Measurements from ENCODE around the gene LACRT. TPM values are rescaled to one million over a fixed set of nuclear protein-coding genes. Genes with fewer than 3 reads are reported as not detected.

The LACRT gene
- total and polyA plus RNA-seq, 2 of the 4 experiments (the other 2 are of a cell fraction): not detected

DNA sequence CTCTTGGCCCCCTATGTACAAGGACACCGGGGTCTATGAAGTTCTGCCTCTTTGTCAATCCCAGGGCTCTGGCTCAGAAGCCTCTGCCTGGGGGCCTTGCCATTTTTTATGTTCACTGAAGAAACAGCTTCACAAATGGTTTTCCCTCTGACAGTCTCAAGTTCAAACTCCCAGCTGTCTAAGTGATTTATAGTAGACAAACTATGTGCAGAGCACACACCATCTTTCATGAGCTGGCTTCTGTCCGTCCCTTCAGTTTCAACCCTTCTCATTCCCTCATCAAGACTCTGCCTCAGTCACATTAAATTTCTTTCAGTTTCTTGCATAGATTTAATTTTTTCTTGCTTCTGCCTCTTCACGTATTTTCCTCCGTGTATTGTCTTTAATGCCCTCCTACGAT is 16.2 kb upstream of the LACRT start:
- H4K8ac ChIP-seq (ENCODE audit: low read depth in 2 of 2, low read length in 2 of 2): no peak overlapping the region
- H2AK9ac ChIP-seq (replicated peaks; ENCODE audit: low read depth, low read length, poor library complexity): no peak overlapping the region
- dilution Hi-C loops (cut with HindIII; ENCODE audit: low sequenced_read_pairs, unreplicated experiment) (no loop called here), in situ Hi-C loops (cut with MboI; ENCODE audit: low sequenced_read_pairs) (no loop called here), intact Hi-C loops (cut with micrococcal nuclease) (no loop called here)
- no peak overlapping the region for H3K9ac ChIP-seq (ENCODE audit: low read depth, low read length)
- no peak overlapping the region for H3K4me2 ChIP-seq (ENCODE audit: low read depth, low read length)
- no peak overlapping the region for H3K56ac ChIP-seq (ENCODE audit: extremely low read depth, insufficient read depth, low read length)
- H3K36me3 ChIP-seq (ENCODE audit: control insufficient read depth, insufficient read depth, low read length): no peaks in the 10 kb centered on the region
- no peak overlapping the region for H2BK20ac ChIP-seq (ENCODE audit: low read depth, low read length)
- no peaks in the 10 kb centered on the region for H3K4me1 ChIP-seq (ENCODE audit: control insufficient read depth, insufficient read depth, low read length)
- no peak overlapping the region for H3K4ac ChIP-seq (ENCODE audit: low read depth, low read length)
- H2BK120ac ChIP-seq (ENCODE audit: low read depth, low read length): no peak overlapping the region
- H3K23ac ChIP-seq (ENCODE audit: low read depth, low read length): no peak overlapping the region
- H3K27ac ChIP-seq (ENCODE audit: insufficient read depth, low read length): no peak overlapping the region
- 78% methylated on average over 4 of the region's 5 CpGs; no CpG with 5 or more reads in 1 of the 2 experiments for WGBS, 2 experiments (ENCODE audit: extremely low coverage in 2 of 2, insufficient read length in 1 of 2)
- no peaks in the 10 kb centered on the region for H3K79me1 ChIP-seq (ENCODE audit: low read depth in 1 of 2, low read length in 2 of 2)
- H2BK5ac ChIP-seq (ENCODE audit: low read depth, low read length, poor library complexity, severe bottlenecking): no peak overlapping the region
- H3K18ac ChIP-seq (ENCODE audit: low read depth, low read length): no peak overlapping the region
- peaks cover 4% of the 10 kb centered on the region for H3K27me3 ChIP-seq (ENCODE audit: control insufficient read depth, insufficient read depth, low read length)
- no peak for ATAC-seq (ENCODE audit: low read depth)
- no peak overlapping the region for H3K4me3 ChIP-seq (ENCODE audit: insufficient read depth, low read depth, low read length)
- H2BK15ac ChIP-seq (ENCODE audit: low read depth, low read length): no peak overlapping the region
- no peak overlapping the region for H2AK5ac ChIP-seq (ENCODE audit: low read depth, low read length)
- H4K20me1 ChIP-seq (ENCODE audit: insufficient read depth, low read length): no peaks in the 10 kb centered on the region
- no peaks in the 10 kb centered on the region for H3K9me1 ChIP-seq (ENCODE audit: insufficient read depth, low read length)
- no peak overlapping the region for H4K5ac ChIP-seq (ENCODE audit: low read depth, low read length)
- no TSS peak for BruUV-seq (replicated peaks)
- H3K14ac ChIP-seq (replicated peaks; ENCODE audit: low read depth, low read length): no peak overlapping the region
- H2AFZ ChIP-seq (replicated peaks; ENCODE audit: low read length, poor library complexity): no peak overlapping the region
- TF ChIP-seq BHLHE40 (IDR thresholded peaks at IDR 0.05; ENCODE audit: low read depth, low read length) (no peak), RFX5 (IDR thresholded peaks at IDR 0.05; ENCODE audit: low read depth, low read length) (no peak), RCOR1 (IDR thresholded peaks at IDR 0.05; ENCODE audit: insufficient replicate concordance, low read length) (no peak), CEBPB (IDR thresholded peaks at IDR 0.05; ENCODE audit: low read depth, low read length) (no peak), NFE2L2 (IDR thresholded peaks at IDR 0.05; ENCODE audit: low read depth, low read length) (no peak), MAFK (IDR thresholded peaks at IDR 0.05; ENCODE audit: low read depth, low read length) (no peak), CHD1 (IDR thresholded peaks at IDR 0.05; ENCODE audit: low read depth, low read length) (no peak), POLR2A (IDR thresholded peaks at IDR 0.05; ENCODE audit: low read depth, low read length) (no peak)
- TF ChIP-seq, protein P1, sequence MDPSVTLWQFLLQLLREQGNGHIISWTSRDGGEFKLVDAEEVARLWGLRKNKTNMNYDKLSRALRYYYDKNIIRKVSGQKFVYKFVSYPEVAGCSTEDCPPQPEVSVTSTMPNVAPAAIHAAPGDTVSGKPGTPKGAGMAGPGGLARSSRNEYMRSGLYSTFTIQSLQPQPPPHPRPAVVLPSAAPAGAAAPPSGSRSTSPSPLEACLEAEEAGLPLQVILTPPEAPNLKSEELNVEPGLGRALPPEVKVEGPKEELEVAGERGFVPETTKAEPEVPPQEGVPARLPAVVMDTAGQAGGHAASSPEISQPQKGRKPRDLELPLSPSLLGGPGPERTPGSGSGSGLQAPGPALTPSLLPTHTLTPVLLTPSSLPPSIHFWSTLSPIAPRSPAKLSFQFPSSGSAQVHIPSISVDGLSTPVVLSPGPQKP (IDR thresholded peaks at IDR 0.05; ENCODE audit: borderline replicate concordance, low read depth, low read length): no peak
- TF ChIP-seq, protein P2, sequence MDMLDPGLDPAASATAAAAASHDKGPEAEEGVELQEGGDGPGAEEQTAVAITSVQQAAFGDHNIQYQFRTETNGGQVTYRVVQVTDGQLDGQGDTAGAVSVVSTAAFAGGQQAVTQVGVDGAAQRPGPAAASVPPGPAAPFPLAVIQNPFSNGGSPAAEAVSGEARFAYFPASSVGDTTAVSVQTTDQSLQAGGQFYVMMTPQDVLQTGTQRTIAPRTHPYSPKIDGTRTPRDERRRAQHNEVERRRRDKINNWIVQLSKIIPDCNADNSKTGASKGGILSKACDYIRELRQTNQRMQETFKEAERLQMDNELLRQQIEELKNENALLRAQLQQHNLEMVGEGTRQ (IDR thresholded peaks at IDR 0.05; ENCODE audit: low read depth, low read length): no peak
- TF ChIP-seq, protein P3, sequence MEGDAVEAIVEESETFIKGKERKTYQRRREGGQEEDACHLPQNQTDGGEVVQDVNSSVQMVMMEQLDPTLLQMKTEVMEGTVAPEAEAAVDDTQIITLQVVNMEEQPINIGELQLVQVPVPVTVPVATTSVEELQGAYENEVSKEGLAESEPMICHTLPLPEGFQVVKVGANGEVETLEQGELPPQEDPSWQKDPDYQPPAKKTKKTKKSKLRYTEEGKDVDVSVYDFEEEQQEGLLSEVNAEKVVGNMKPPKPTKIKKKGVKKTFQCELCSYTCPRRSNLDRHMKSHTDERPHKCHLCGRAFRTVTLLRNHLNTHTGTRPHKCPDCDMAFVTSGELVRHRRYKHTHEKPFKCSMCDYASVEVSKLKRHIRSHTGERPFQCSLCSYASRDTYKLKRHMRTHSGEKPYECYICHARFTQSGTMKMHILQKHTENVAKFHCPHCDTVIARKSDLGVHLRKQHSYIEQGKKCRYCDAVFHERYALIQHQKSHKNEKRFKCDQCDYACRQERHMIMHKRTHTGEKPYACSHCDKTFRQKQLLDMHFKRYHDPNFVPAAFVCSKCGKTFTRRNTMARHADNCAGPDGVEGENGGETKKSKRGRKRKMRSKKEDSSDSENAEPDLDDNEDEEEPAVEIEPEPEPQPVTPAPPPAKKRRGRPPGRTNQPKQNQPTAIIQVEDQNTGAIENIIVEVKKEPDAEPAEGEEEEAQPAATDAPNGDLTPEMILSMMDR (conservative IDR thresholded peaks at IDR 0.05; ENCODE audit: low read depth, low read length): no peak
- H4K91ac ChIP-seq (ENCODE audit: insufficient read depth, low read depth, low read length): no peak overlapping the region
- DNase-seq: no peak
- CTCF ChIA-PET: interaction anchor here (0.5 kb wide), 1 partner anchor 22 kb away, joined by 3 read pairs; no protein-coding TSS in a partner anchor
- no peaks in the 10 kb centered on the region for H3K9me3 ChIP-seq (ENCODE audit: control insufficient read depth, insufficient read depth, low read length)
- POLR2A ChIA-PET (ENCODE audit: unreplicated experiment): no interaction called here
